ENCODE results near the gene WFIKKN2. TPM values are rescaled to one million over a fixed set of nuclear protein-coding genes. Genes with fewer than 3 reads are reported as not detected.

WFIKKN2 gene
- polyA plus RNA-seq, 1 donor (not counting 4 experiments of a cell fraction or from before 2014, with no cell fraction given), result not detected

DNA sequence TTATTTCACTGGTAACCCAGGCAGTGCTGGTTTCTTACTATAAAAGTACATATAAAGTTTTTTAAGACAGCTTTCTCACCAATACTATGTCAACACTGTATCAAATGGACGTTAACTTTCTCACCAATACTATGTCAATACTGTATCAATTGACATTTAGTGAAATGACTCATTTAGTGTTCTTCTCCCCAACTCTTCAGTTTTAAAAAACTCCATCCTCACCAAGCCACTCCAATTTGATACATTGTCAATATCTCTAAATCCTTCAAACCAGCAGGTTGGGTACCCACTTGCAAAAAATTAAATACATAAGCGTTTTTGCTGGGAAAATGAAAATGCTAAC lies 25.9 kb downstream of the WFIKKN2 start:
- H3K4me2 ChIP-seq (ENCODE audit: control insufficient read depth, extremely low read depth, insufficient read depth, low read depth, low read length), result no peak overlapping the region
- FAIRE-seq (no peak), DNase-seq (ENCODE audit: low read depth, low spot score) (no peak)
- no peaks in the 10 kb centered on the region for H3K27me3 ChIP-seq (ENCODE audit: control insufficient read depth, extremely low read depth, insufficient read depth, low read length)
- H3K9me1 ChIP-seq (ENCODE audit: control insufficient read depth, extremely low read depth, insufficient read depth, low read length), result no peaks in the 10 kb centered on the region
- H2AFZ ChIP-seq (ENCODE audit: control insufficient read depth, low read length), result no peak overlapping the region
- peaks cover 20% of the 10 kb centered on the region for H4K20me1 ChIP-seq (ENCODE audit: control insufficient read depth, extremely low read depth, insufficient read depth, low read length)
- H3K79me2 ChIP-seq (ENCODE audit: control insufficient read depth, insufficient read depth, low read length), result peaks cover 34% of the 10 kb centered on the region
- H3K4me1 ChIP-seq (ENCODE audit: control insufficient read depth, extremely low read depth, insufficient read depth, low read length), result peaks cover 16% of the 10 kb centered on the region
- TF ChIP-seq EZH2 (IDR thresholded peaks at IDR 0.05; ENCODE audit: low read length), result no peak
- TF ChIP-seq, protein P1, sequence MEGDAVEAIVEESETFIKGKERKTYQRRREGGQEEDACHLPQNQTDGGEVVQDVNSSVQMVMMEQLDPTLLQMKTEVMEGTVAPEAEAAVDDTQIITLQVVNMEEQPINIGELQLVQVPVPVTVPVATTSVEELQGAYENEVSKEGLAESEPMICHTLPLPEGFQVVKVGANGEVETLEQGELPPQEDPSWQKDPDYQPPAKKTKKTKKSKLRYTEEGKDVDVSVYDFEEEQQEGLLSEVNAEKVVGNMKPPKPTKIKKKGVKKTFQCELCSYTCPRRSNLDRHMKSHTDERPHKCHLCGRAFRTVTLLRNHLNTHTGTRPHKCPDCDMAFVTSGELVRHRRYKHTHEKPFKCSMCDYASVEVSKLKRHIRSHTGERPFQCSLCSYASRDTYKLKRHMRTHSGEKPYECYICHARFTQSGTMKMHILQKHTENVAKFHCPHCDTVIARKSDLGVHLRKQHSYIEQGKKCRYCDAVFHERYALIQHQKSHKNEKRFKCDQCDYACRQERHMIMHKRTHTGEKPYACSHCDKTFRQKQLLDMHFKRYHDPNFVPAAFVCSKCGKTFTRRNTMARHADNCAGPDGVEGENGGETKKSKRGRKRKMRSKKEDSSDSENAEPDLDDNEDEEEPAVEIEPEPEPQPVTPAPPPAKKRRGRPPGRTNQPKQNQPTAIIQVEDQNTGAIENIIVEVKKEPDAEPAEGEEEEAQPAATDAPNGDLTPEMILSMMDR (optimal IDR thresholded peaks at IDR 0.05 in 1 of 3, IDR thresholded peaks at IDR 0.05 in 1 of 3, conservative IDR thresholded peaks at IDR 0.05 in 1 of 3; ENCODE audit: extremely low read depth in 1 of 3, insufficient read depth in 2 of 3, low read length in 3 of 3), result no peak
- H3K9me3 ChIP-seq (ENCODE audit: control insufficient read depth, low read depth, low read length), result no peaks in the 10 kb centered on the region
- dilution Hi-C loops (cut with MboI; ENCODE audit: extremely low pct_ligation_motif_present, low sequenced_read_pairs), result loop anchor here (25.0 kb wide), 1 partner anchor 101 kb away; no protein-coding TSS in a partner anchor
- no peak overlapping the region for H3K27ac ChIP-seq (ENCODE audit: control insufficient read depth, insufficient read depth, low read length)
- H3K36me3 ChIP-seq (ENCODE audit: control insufficient read depth in 2 of 2, extremely low read depth in 1 of 2, insufficient read depth in 2 of 2, low read length in 2 of 2), result peaks cover 7 to 14% of the 10 kb centered on the region in 2 experiments
- no peak overlapping the region for H3K9ac ChIP-seq (ENCODE audit: control insufficient read depth, extremely low read depth, insufficient read depth, low read length)
- no peak overlapping the region for H3K4me3 ChIP-seq (ENCODE audit: control insufficient read depth in 2 of 3, extremely low read depth in 1 of 3, insufficient read depth in 2 of 3, low read depth in 1 of 3, low read length in 3 of 3)

DNA sequence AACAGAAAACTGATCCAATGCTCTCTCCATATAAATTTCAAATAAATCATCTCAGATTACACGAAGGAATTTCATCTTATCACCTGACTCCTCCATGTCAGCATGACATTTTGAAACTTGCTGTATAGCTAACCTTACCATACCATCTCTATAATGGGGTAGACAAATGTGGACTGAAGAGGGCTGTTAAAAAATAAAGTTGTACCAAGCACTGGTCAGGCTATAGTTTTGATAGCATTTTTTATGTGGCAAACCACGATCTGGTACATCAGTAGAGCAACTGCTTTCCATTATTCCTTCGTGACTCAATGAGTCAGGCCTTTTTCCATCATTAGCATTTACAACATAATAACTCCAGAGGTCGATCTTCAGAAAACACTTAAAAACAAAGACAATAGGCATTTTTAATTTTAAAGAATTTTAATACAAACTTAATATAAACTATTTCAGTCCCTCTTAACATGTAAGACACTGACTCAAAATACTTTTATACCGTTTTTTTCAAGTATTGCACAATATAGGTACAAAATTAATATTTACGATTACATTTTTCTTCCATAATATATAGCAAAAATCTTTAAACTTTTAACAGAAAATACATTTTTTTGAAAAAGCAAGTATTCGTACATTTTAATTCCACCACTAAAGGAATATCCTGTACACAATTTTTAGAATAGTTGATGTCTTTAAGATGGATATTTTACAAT lies 26.6 kb downstream of the WFIKKN2 start:
- DNase-seq (ENCODE audit: low read depth, low spot score), result no peak
- Histone ChIP-seq H3K9me3 (ENCODE audit: control insufficient read depth, low read depth, low read length) (no peaks in the 10 kb centered on the region), H3K79me2 (ENCODE audit: control insufficient read depth, insufficient read depth, low read length) (peaks cover 34% of the 10 kb centered on the region), H3K4me1 (ENCODE audit: control insufficient read depth, extremely low read depth, insufficient read depth, low read length) (peaks cover 20% of the 10 kb centered on the region), H3K36me3 (ENCODE audit: control insufficient read depth in 2 of 2, extremely low read depth in 1 of 2, insufficient read depth in 2 of 2, low read length in 2 of 2) (peaks cover 7 to 14% of the 10 kb centered on the region in 2 experiments), H3K27ac (ENCODE audit: control insufficient read depth, insufficient read depth, low read length) (no peak overlapping the region), H3K9ac (ENCODE audit: control insufficient read depth, extremely low read depth, insufficient read depth, low read length) (no peak overlapping the region), H2AFZ (ENCODE audit: control insufficient read depth, low read length) (no peak overlapping the region), H3K4me2 (ENCODE audit: control insufficient read depth, extremely low read depth, insufficient read depth, low read depth, low read length) (no peak overlapping the region), H4K20me1 (ENCODE audit: control insufficient read depth, extremely low read depth, insufficient read depth, low read length) (peaks cover 20% of the 10 kb centered on the region), H3K27me3 (ENCODE audit: control insufficient read depth, extremely low read depth, insufficient read depth, low read length) (no peaks in the 10 kb centered on the region), H3K9me1 (ENCODE audit: control insufficient read depth, extremely low read depth, insufficient read depth, low read length) (no peaks in the 10 kb centered on the region), H3K4me3 (ENCODE audit: control insufficient read depth in 2 of 3, extremely low read depth in 1 of 3, insufficient read depth in 2 of 3, low read depth in 1 of 3, low read length in 3 of 3) (no peak overlapping the region)
- TF ChIP-seq, protein P1 (optimal IDR thresholded peaks at IDR 0.05 in 1 of 3, IDR thresholded peaks at IDR 0.05 in 1 of 3, conservative IDR thresholded peaks at IDR 0.05 in 1 of 3; ENCODE audit: extremely low read depth in 1 of 3, insufficient read depth in 2 of 3, low read length in 3 of 3), result no peak
- no peak for TF ChIP-seq EZH2 (IDR thresholded peaks at IDR 0.05; ENCODE audit: low read length)
- dilution Hi-C loops (cut with MboI; ENCODE audit: extremely low pct_ligation_motif_present, low sequenced_read_pairs), result loop anchor here (25.0 kb wide), 1 partner anchor 100 kb away; no protein-coding TSS in a partner anchor
- no peak for FAIRE-seq

All from keratinocyte (primary cell).